HG03575 (cell line): ENCODE results near the gene RIT2.
"Not testable (repeated sequence)": the region's sequence is repeated elsewhere in the genome, so short reads cannot be mapped to it uniquely, and the experiment has no call there.

Experiments used
- ATAC-seq: cut with Tn5 transposase; IDR thresholded peaks from one replicate; pipeline ENCODE4 v1.9.1; 2021; ENCODE audit not compliant: unreplicated experiment, insufficient number of reproducible peaks, low FRiP score; ENCODE audit errors: extremely low read depth

Gene RIT2

GRCh38 chr18:42807887-42808286 lies 307.6 kb downstream of the RIT2 start:
- no peak for ATAC-seq

- ATAC-seq = no peak
Measured at GRCh38 chr18:42801706-42802105, 313.8 kb downstream of the RIT2 start.

- no peak for ATAC-seq
Measured at GRCh38 chr18:42798606-42799170, 316.8 kb downstream of the RIT2 start.

GRCh38 chr18:42795213-42795789 lies 320.2 kb downstream of the RIT2 start:
- ATAC-seq = not testable (repeated sequence)

GRCh38 chr18:42792731-42793130 lies 322.8 kb downstream of the RIT2 start:
- ATAC-seq = no peak

DNA sequence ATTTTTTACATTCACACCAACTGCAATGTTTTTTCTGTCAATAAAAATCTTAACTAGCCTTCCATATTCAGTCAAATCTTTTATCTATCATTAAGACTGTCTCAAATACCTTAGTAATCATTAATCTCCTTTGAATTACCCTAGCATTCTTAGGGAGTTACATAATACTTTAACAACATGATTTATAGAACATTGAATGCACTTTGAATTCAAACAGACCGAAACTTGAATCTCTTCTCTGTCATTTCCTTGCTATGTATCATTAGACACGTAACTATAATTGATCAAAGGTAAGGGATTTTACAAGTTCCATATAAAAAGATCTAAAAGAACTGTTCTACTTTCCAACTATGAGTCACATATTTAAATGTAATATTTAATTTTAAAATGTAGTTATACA lies 330.9 kb downstream of the RIT2 start:
- ATAC-seq = no peak

DNA sequence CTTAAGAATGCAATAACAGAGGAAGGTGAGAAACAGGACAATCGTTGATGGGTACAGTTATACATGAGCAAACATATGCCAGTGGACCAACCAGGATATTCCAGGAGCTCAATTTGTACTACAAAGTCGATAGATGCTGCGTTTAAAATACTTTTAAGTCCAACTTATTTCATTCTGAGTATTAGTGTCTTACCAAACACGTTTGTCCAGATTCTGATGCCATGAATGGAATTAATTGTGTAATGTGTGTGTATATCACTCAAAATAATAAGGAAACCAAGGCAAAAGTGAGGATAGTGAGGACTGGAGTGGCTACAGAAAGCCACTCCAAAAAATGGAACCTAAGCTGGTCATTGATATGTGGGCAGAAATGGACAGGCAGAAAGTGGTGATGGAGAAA lies 332.6 kb downstream of the RIT2 start:
- ATAC-seq = no peak

DNA sequence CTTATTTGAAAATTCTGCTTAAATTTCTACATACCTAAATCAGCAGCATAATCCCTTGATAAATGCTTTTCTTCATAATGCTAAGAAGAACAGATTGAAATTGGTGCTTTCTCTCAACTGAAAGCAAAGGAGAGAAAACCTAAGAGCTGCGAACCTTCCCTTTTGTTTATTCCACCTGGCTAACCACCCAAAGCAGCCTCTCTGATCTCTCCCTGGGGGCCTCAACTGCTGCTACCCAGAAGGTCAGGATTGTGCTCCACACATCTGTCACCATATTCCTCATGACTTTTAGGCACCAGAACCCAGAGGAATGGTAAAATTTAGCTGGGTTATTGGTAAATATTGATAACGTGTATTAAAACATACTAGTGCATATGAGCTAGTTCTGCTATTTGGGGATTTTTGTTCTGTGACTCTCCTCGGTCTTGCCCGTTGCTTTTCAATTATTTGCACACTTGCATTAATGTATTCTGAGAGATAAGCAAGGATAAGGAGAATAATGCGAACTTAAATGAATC lies 334.1 kb downstream of the RIT2 start:
- ATAC-seq = no peak

DNA sequence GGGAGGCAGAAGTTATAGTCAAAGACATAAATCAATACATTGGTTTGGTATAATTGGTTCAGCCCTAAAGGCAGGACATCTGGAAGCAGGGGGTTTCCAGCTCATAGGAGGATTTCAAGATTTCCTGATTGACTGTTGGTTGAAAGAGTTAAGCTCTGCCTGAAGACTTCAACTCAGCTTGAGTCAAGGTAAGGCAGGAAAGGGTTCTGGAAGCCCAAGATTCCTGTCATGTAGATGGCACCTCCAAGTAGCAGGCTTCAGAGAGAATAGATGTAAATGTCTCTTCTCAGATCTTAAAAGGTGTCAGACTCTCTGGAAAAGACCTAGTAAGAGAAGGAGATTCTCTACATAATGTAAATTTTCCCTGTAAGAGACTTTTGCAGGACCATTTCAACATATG lies 335.3 kb downstream of the RIT2 start:
- ATAC-seq = no peak

DNA sequence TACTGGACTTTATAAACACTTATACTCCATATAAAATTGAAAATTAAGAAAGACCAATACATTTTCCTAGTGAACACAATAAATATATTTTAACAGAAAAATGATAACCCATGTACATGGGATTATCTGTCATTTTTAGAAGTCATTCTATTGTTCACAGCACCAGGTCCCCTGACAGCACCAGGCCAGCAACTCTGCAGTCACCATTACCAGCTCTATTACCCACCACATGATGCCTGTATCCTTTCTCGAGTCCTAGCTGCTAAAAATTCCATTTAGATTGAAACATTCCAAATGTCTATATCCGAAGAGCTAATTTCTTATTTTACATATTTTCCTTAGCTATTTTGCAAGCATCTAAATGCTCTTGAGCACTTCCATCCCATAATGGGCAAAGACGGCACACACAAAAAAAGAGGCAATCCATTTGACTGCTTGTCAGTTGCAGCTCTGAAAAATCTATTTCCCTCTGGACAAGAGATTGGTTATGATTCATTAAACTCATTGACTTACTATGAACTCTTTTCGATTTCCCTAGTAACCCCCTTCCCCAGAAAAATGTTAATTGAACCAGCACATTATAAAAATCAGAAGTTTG lies 336.9 kb downstream of the RIT2 start:
- ATAC-seq = no peak

- ATAC-seq = no peak
Measured at GRCh38 chr18:42778024-42778423, 337.5 kb downstream of the RIT2 start.

DNA sequence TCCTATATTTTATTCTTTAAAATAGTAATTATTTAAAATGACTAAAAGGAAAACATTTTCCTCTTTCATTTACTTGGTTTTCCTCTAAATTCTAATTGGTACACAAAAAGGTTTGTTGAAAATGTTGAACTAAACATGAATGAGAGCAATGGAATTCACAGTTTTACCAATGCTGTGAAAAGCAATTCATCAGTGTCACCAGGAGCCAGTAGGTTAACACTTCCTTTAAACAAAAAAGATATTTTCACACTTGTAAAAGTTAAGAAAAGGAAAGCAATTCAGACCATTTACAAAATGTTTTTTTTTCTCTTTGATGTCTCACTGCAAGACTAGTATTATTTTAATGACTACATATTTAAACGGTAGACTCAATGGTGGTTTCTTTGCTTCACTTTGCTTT lies 341.6 kb downstream of the RIT2 start:
- ATAC-seq = no peak

GRCh38 chr18:42771936-42772335 lies 343.5 kb downstream of the RIT2 start:
- ATAC-seq = no peak

DNA sequence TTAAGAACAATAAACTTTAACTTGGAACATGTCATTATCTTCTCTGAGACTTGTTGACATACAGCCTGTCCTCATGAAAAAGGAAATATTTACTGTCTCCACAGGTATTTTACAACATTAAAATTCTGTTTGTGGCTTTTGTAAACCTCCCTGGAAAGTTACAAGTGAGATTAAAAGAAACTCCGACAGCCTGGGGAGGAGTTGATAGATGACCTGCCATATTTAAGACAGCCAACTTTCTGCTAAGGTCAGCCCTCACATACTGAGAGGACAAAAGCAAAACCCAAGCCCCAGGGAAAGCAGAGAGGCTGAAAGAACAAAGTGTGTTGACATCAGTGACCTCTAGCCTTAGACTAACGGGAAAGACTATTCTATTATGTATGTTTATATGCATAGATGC lies 350.2 kb downstream of the RIT2 start:
- ATAC-seq = no peak

GRCh38 chr18:42760290-42760689 lies 355.2 kb downstream of the RIT2 start:
- ATAC-seq = no peak

DNA sequence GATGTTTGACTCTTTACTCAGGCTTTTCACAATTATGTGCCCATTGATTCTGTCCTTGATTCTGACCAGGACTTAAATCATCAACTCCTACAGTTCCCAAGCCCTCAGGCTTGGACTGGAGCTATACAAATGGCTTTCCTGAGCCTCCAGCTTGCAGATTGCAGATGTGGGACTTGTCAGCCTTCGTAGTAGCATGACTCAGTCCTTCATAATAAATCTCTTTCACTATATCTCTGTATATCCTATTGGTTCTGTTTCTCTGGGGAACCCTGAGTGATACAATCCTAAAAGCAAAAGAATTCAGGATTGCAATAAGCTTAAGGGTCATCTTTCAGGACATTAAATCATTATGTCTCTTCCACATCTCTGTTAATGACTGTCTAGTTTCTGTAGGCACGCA lies 356.6 kb downstream of the RIT2 start:
- no peak for ATAC-seq

DNA sequence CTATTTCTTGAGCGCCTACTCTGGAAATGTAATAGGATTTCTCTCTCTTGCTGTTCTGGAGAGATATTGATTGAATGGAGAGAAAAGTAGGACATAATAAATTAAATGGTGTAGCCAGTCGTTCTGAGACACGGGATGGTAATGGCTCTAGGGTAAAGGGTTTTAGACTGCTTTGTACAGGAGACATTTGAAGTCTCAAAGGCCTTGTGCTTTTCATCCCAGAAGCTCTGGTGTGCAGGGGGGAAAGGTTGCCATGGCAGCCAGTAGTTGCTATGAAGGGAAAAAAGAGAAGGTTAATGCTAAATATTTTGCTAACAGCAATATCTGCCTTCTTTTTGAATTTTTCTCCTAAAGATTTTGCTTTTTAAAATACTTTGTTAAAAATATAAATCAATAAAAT lies 359.3 kb downstream of the RIT2 start:
- ATAC-seq = no peak

- ATAC-seq = no peak
Measured at GRCh38 chr18:42752916-42753315, 362.6 kb downstream of the RIT2 start.

- ATAC-seq = no peak
Measured at GRCh38 chr18:42746794-42747193, 368.7 kb downstream of the RIT2 start.

- no peak for ATAC-seq
Measured at GRCh38 chr18:42745931-42746330, 369.6 kb downstream of the RIT2 start.

DNA sequence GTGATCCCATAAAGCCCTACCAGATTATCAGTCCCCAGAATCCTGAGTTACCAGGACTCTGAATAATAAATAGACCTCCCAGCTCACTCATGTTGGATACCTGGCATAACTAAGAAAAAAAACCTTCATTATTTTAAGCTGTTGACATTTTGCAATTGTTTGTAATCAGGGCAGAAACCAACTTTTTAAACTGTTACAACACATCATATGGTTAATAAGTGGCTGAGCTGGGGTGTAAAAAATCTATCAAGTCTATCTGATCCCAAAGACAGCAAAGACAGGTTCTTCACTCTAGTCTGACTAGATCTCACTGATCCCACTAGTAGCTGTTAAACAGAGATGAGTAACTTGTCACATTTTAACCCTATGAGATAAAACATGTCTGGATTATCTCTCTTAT lies 370.3 kb downstream of the RIT2 start:
- ATAC-seq = no peak
